Stomach (tissue), 4 donors: Measurements from ENCODE around the gene SKI.

ENCODE experiments used
- POLR2A ChIP-seq, 4 donors: fragments of 450-650 bp; IDR thresholded peaks; one replicate each; pipeline ENCODE4 v1.6.1; 2016; ENCODE audit warnings: antibody characterized with exemption in 4 of 4, control low read depth in 2 of 4, mild to moderate bottlenecking in 1 of 4, moderate library complexity in 1 of 4
- TF ChIP-seq, protein P1 (sequence below), 7 experiments: fragments of 450-650 bp in 4 of 7; fragments of 200-600 bp in 3 of 7; sonication (generic) in 3 of 7; IDR thresholded peaks; one replicate each; pipeline ENCODE4 v1.5.1; 2016 to 2019; ENCODE audit warnings: antibody characterized with exemption in 7 of 7, control low read depth in 2 of 7, mild to moderate bottlenecking in 1 of 7

DNA sequence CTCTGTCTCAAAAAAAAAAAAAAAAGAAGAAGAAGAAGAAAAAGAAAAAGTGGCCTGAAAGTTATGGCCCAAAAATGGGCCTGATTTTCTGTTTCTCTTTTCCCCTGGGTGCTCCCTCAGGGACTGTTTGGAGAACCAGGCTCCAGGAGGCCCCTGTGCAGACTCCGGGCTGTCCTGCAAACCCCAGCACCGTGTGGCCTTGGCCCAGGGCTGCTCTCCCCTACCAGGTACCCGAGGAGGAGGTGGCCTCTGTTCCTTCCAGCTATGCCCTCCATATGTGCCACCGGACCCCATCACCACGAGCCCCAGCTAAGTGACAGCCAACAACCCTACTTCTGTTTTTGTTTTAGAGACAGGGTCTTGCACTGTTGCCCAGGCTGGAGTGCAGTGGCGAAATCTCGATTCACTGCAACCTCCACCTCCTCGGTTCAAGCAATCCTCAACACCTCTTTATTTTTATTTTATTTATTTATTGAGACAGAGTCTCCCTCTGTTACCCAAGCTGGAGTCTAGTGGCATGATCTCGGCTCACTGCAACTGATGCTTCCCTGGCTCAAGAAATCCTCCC lies 26.0 kb upstream of the SKI start:
- TF ChIP-seq, protein P1, sequence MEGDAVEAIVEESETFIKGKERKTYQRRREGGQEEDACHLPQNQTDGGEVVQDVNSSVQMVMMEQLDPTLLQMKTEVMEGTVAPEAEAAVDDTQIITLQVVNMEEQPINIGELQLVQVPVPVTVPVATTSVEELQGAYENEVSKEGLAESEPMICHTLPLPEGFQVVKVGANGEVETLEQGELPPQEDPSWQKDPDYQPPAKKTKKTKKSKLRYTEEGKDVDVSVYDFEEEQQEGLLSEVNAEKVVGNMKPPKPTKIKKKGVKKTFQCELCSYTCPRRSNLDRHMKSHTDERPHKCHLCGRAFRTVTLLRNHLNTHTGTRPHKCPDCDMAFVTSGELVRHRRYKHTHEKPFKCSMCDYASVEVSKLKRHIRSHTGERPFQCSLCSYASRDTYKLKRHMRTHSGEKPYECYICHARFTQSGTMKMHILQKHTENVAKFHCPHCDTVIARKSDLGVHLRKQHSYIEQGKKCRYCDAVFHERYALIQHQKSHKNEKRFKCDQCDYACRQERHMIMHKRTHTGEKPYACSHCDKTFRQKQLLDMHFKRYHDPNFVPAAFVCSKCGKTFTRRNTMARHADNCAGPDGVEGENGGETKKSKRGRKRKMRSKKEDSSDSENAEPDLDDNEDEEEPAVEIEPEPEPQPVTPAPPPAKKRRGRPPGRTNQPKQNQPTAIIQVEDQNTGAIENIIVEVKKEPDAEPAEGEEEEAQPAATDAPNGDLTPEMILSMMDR (IDR thresholded peaks at IDR 0.05): no peak
- no peak for TF ChIP-seq POLR2A (IDR thresholded peaks at IDR 0.05)
